Breast epithelium (tissue), 4 donors: Measurements from ENCODE around the gene AGO3. TPM values are rescaled to one million over a fixed set of nuclear protein-coding genes. Genes with fewer than 3 reads are reported as not detected.

Experiments
- DNase-seq, 2 donors: peaks; one replicate each; pipeline ENCODE4 v3.0.0-alpha.2; 2019; ENCODE audit warnings: low spot score in 2 of 2
- H3K27ac ChIP-seq, 2 donors: fragments of 200-600 bp; sonication (generic) in 1 of 2; one replicate each; pipeline ENCODE4 v1.5.1; 2016 to 2019; ENCODE audit warnings: mild to moderate bottlenecking in 1 of 2
- H3K27me3 ChIP-seq, 2 donors: fragments of 200-600 bp; sonication (generic) in 1 of 2; one replicate each; pipeline versions ENCODE4 v1.5.1 to v1.6.0; 2017 to 2019; ENCODE audit warnings: control low read depth in 1 of 2, mild to moderate bottlenecking in 1 of 2
- H3K36me3 ChIP-seq: fragments of 200-600 bp; one replicate; pipeline ENCODE4 v1.5.1; 2019
- H3K4me1 ChIP-seq, 2 donors: fragments of 200-600 bp; sonication (generic); one replicate each; pipeline ENCODE4 v1.5.1; 2016 to 2019; ENCODE audit warnings: control low read depth in 1 of 2
- H3K4me3 ChIP-seq, 3 donors: fragments of 200-600 bp; sonication (generic); 1 replicate in 2 of 3; 2 replicates in 1 of 3; pipeline ENCODE4 v1.5.1; 2016 to 2019; ENCODE audit warnings: mild to moderate bottlenecking in 3 of 3, moderate library complexity in 2 of 3
- H3K9me3 ChIP-seq, 2 donors: fragments of 200-600 bp; sonication (generic) in 1 of 2; one replicate each; pipeline ENCODE4 v1.5.1; 2016 to 2019; ENCODE audit warnings: control low read depth in 1 of 2
- CTCF ChIP-seq, 3 donors: fragments of 450-650 bp; IDR thresholded peaks; one replicate each; pipeline ENCODE4 v1.5.1; 2016 to 2017; ENCODE audit warnings: antibody characterized with exemption in 3 of 3, mild to moderate bottlenecking in 3 of 3, moderate library complexity in 3 of 3
- POLR2A ChIP-seq: fragments of 450-650 bp; IDR thresholded peaks from one replicate; pipeline ENCODE4 v1.6.1; 2016; ENCODE audit warnings: antibody characterized with exemption, mild to moderate bottlenecking, moderate library complexity
- POLR2AphosphoS5 ChIP-seq, 3 donors: sonication (generic); formaldehyde crosslinking; IDR thresholded peaks; one replicate each; pipeline ENCODE4 v1.6.1; 2017; ENCODE audit warnings: antibody characterized with exemption in 3 of 3
- intact Hi-C: fragments of 100-400 bp; cut with DNase I; formaldehyde crosslinking; loops from one replicate; pipeline ENCODE4 v1.15.1; 2023; ENCODE audit warnings: low total_unique reads
- total RNA-seq, 3 donors: library from RNA; depleted of rRNA; stranded (reverse); fragments of >200 nt; gene quantifications; one replicate each; pipeline ENCODE4 v1.1.0, GENCODE V29; 2016

AGO3 gene
- total RNA-seq: 10 to 100 TPM; 28.2 TPM

- H3K4me1 ChIP-seq: no peaks in the 10 kb centered on the region
- peak; percentile 66 to 70 for DNase-seq
- intact Hi-C loops: no loop called here
Observed at GRCh38 chr1:35930593-35931445, at the start of gene AGO3. TSS of gene AGO3 (plus strand) at chr1:35931105. CDS start at chr1:35931427, 322 bp downstream.

GRCh38 chr1:35881850-35882273, 49.0 kb upstream of the AGO3 start:
- no peak for DNase-seq
- no peak for TF ChIP-seq CTCF (IDR thresholded peaks at IDR 0.05)
- no peak for TF ChIP-seq POLR2AphosphoS5 (IDR thresholded peaks at IDR 0.05)
- TF ChIP-seq POLR2A: no peak
- intact Hi-C loops: no loop called here

More at GRCh38 chr1:35930593-35931445, at the start of gene AGO3:
- Histone ChIP-seq H3K4me3 (peak within 1 kb of the TSS; percentile 87 to 92 (median 88)), H3K9me3 (no peaks in the 10 kb centered on the region), H3K27ac (peak within 1 kb of the TSS; percentile 99 to 100), H3K27me3 (no peaks in the 10 kb centered on the region), H3K36me3 (no peaks in the 10 kb centered on the region)
- TF ChIP-seq CTCF (IDR thresholded peaks at IDR 0.05) (no peak), POLR2AphosphoS5 (IDR thresholded peaks at IDR 0.05) (peak; percentile 28 to 60 (median 46)), POLR2A (peak; percentile 16)

GRCh38 chr1:35882586-35882944, 48.3 kb upstream of the AGO3 start:
- intact Hi-C loops: no loop called here
- TF ChIP-seq CTCF (IDR thresholded peaks at IDR 0.05): no peak
- TF ChIP-seq POLR2AphosphoS5 (IDR thresholded peaks at IDR 0.05): no peak
- no peak for TF ChIP-seq POLR2A
- H3K9me3 ChIP-seq: no peaks in the 10 kb centered on the region

More at GRCh38 chr1:35881850-35882273, 49.0 kb upstream of the AGO3 start:
- Histone ChIP-seq H3K9me3 (no peaks in the 10 kb centered on the region), H3K4me3 (no peak overlapping the region), H3K4me1 (peaks cover 0 to 7% of the 10 kb centered on the region in 2 donors), H3K27me3 (no peaks in the 10 kb centered on the region), H3K27ac (no peak overlapping the region), H3K36me3 (no peaks in the 10 kb centered on the region)

GRCh38 chr1:35882945-35883634, 47.8 kb upstream of the AGO3 start, which contains the start of gene AGO1:
TSS of gene AGO1 (plus strand) at chr1:35883209. CDS start at chr1:35883422, 213 bp downstream.
- Histone ChIP-seq H3K4me1 (peaks cover 0 to 7% of the 10 kb centered on the region in 2 donors), H3K36me3 (no peaks in the 10 kb centered on the region), H3K27me3 (no peaks in the 10 kb centered on the region), H3K27ac (peak within 1 kb of the TSS; percentile 78 to 80), H3K4me3 (peak within 1 kb of the TSS; percentile 89 to 98 (median 96)), H3K9me3 (no peaks in the 10 kb centered on the region)
- DNase-seq: peak; percentile 89 to 93
- TF ChIP-seq POLR2AphosphoS5 (IDR thresholded peaks at IDR 0.05) (peak in 1 of 3 donors; percentile 17), CTCF (IDR thresholded peaks at IDR 0.05) (peak; percentile 83 to 95 (median 85)), POLR2A (no peak)
- intact Hi-C loops: no loop called here

More at GRCh38 chr1:35882586-35882944, 48.3 kb upstream of the AGO3 start:
- Histone ChIP-seq H3K4me3 (peak overlapping the region; percentile 89 to 98 (median 96)), H3K27me3 (no peaks in the 10 kb centered on the region), H3K4me1 (peaks cover 0 to 7% of the 10 kb centered on the region in 2 donors), H3K27ac (peak overlapping the region; percentile 78 to 80), H3K36me3 (no peaks in the 10 kb centered on the region)
- no peak for DNase-seq
